Type B pancreatic cell (in vitro differentiated cells): ENCODE results near the gene ZFX. TPM values are rescaled to one million over a fixed set of nuclear protein-coding genes. Genes with fewer than 3 reads are reported as not detected.

Experiments used
- DNase-seq: peaks from one replicate; pipeline ENCODE4 v3.0.0; 2021; ENCODE audit warnings: mixed read lengths; ENCODE audit not compliant: unreplicated experiment; ENCODE audit errors: extremely low spot score
- H3K27ac Mint-ChIP-seq: 2 replicates; pipeline ENCODE4 v1.8.0; 2021; ENCODE audit warnings: mild to moderate bottlenecking, mixed read lengths
- H3K27me3 Mint-ChIP-seq: 2 replicates; pipeline ENCODE4 v1.8.0; 2021; ENCODE audit warnings: mixed read lengths
- H3K36me3 Mint-ChIP-seq: 2 replicates; pipeline ENCODE4 v1.8.0; 2021; ENCODE audit warnings: mixed read lengths
- H3K4me1 Mint-ChIP-seq: one replicate; pipeline ENCODE4 v1.8.0; 2021; ENCODE audit warnings: mixed read lengths; ENCODE audit not compliant: unreplicated experiment
- H3K4me3 Mint-ChIP-seq: 2 replicates; pipeline ENCODE4 v1.8.0; 2021; ENCODE audit warnings: mild to moderate bottlenecking, mixed read lengths
- H3K9me3 Mint-ChIP-seq: 2 replicates; pipeline ENCODE4 v1.8.0; 2021; ENCODE audit warnings: mixed read lengths
- total RNA-seq: library from RNA; stranded (reverse); gene quantifications from 2 replicates; pipeline ENCODE4 v1.2.1, GENCODE V29; 2021; ENCODE audit warnings: low replicate concordance
- TF ChIP-seq, protein P1 (sequence below): fragments of 200-600 bp; sonication (generic); conservative IDR thresholded peaks from 2 replicates; pipeline ENCODE4 v1.5.0; 2021; ENCODE audit warnings: antibody characterized with exemption, mild to moderate bottlenecking

The ZFX gene
- total RNA-seq, 1 donor from 2014 or later: 79.7 TPM

DNA sequence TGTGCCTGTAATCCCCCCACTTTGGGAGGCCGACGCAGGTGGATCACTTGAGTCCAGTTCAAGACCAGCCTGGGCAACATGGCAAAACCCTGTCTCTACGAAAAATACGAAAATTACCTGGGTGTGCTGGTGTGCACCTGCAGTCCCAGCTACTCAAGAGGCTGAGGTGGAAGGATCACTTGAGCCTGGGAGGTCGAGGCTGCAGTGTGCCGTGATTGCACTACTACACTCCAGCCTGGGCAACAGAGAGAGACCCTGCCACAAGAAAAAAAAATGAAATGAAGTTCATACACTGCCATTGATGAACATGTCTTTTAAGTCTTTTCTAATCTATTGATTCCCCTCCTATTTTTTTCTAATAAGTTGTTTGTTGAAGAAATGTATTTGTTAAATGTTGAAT, 5.0 kb upstream of the ZFX start:
- no peak for DNase-seq
- no peaks in the 10 kb centered on the region for H3K36me3 Mint-ChIP-seq
- H3K4me3 Mint-ChIP-seq: no peak overlapping the region
- H3K9me3 Mint-ChIP-seq: no peaks in the 10 kb centered on the region
- TF ChIP-seq, protein P1, sequence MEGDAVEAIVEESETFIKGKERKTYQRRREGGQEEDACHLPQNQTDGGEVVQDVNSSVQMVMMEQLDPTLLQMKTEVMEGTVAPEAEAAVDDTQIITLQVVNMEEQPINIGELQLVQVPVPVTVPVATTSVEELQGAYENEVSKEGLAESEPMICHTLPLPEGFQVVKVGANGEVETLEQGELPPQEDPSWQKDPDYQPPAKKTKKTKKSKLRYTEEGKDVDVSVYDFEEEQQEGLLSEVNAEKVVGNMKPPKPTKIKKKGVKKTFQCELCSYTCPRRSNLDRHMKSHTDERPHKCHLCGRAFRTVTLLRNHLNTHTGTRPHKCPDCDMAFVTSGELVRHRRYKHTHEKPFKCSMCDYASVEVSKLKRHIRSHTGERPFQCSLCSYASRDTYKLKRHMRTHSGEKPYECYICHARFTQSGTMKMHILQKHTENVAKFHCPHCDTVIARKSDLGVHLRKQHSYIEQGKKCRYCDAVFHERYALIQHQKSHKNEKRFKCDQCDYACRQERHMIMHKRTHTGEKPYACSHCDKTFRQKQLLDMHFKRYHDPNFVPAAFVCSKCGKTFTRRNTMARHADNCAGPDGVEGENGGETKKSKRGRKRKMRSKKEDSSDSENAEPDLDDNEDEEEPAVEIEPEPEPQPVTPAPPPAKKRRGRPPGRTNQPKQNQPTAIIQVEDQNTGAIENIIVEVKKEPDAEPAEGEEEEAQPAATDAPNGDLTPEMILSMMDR: no peak
- H3K27ac Mint-ChIP-seq: no peak overlapping the region
- H3K4me1 Mint-ChIP-seq: peaks cover 43% of the 10 kb centered on the region
- no peaks in the 10 kb centered on the region for H3K27me3 Mint-ChIP-seq

DNA sequence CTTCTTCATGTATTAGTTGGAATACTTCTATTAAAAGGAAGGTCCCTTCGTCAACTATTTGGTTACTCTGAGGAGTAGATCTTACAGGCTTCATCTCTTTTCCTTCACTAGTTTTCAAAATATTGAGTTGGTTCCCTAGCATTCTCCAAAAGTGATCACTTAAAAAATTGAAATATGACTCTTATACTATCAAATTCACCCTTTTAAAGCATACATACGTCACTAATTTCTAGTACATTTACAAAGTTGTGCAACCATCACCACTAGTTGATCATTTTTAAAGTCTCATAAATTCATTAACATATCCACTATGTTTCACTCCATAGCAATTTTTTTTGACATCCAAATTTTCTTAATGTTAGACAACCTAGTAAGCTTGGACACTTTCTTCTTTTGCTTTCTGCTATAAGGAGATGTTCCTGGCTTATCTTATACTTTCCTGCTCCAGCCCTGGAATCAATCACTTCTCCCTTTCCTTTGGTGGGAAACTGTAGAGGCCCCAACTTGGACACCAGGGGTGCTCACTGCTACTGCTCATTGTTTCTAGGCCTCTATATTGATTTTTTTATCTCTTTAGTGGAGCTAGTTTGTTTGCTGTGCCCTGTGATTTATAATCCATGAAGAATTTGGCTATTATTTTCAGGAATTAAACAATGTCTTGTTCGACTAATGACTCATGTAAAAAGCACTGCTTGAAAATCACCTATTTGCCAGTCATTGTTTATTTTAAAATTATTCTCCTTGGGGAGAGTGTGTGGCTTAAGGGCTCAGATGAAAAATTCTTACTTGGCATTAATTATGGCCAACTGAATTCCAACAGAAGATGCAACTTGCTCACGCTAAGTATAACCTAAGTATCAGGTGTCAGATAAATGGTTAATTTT, 4.0 kb upstream of the ZFX start:
- Mint-ChIP-seq H3K4me1 (peaks cover 43% of the 10 kb centered on the region), H3K9me3 (no peaks in the 10 kb centered on the region), H3K27ac (peak overlapping the region; percentile 87), H3K27me3 (no peaks in the 10 kb centered on the region), H3K36me3 (no peaks in the 10 kb centered on the region), H3K4me3 (peak overlapping the region; percentile 34)
- no peak for DNase-seq
- TF ChIP-seq, protein P1: peak; percentile 52

DNA sequence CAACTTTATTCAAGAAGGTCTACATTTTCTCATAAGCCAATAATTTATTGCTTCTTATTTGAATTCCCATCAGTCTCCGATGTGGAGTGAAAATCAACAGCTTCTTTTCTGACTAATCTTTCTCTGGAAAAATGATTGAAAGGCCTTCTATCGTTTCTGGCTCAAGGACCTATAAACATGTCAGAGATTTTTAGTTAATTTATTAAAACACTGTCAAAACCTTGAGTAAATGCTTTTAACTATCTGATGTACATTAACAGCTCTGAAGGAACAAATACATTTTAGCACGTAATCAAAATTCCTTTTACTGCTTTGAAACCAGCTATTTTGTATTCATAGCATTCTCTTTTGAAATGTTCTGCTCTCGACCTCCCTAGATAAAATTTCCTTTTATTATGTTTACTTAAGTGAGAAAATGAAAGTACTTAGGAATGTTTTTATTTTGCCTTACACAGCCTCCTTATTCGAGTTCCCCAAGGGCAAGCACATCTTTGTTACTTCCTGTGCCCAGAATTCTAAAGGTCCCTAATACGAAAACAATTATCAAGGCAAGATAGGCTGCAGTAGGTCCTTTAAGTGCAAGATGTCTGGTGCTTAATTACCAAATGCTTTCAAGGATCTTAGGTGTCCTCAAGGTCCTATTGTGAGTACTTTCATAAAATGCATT, 3.1 kb upstream of the ZFX start:
- Mint-ChIP-seq H3K9me3 (no peaks in the 10 kb centered on the region), H3K4me1 (peaks cover 48% of the 10 kb centered on the region), H3K4me3 (peak overlapping the region; percentile 53), H3K36me3 (peaks cover 4% of the 10 kb centered on the region), H3K27me3 (no peaks in the 10 kb centered on the region), H3K27ac (peak overlapping the region; percentile 87)
- DNase-seq: no peak
- TF ChIP-seq, protein P1: no peak

DNA sequence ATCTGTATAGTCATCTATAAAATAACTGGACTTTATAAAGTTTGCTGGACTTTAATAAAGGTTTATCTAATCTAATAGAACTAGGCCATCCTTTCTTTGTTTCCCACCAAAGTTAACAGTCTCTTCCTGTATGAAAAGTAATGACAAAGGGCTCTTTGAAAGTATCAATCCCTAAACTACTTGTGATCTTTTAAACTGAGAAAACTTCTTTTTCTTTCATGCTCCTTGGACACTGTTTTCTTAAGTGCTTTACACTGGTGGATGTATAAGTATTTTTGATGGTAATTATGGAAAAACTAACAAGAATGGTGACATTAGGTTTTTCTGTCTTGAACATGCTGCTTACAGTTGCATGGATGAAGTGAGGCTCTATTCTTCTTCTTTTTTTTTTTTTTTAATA, 2.4 kb upstream of the ZFX start:
- H3K4me3 Mint-ChIP-seq: peak overlapping the region; percentile 69
- H3K4me1 Mint-ChIP-seq: peaks cover 52% of the 10 kb centered on the region
- peaks cover 8% of the 10 kb centered on the region for H3K36me3 Mint-ChIP-seq
- H3K27me3 Mint-ChIP-seq: no peaks in the 10 kb centered on the region
- H3K27ac Mint-ChIP-seq: peak overlapping the region; percentile 87
- TF ChIP-seq, protein P1: no peak
- no peak for DNase-seq
- H3K9me3 Mint-ChIP-seq: no peaks in the 10 kb centered on the region

DNA sequence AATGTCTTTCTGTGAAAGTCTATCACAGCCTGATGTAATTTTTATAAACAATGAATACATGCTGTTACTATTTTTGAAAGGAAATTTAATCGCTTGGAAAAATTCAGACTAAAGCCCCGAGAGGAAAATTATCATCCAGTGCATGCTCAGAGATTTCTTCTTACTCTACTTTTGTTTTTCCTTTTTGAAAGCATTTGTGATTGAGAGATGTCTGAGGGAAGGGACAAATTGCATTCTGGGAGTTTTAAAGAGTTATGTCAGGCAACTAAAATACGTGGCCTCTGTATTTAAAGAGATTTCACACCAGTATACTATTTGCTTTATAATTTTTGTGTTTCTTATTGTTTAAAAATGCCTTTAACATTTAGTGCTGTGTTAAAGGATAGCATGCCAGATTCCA, 1.4 kb upstream of the ZFX start:
- peak overlapping the region; percentile 92 for H3K4me3 Mint-ChIP-seq
- no peaks in the 10 kb centered on the region for H3K9me3 Mint-ChIP-seq
- H3K27ac Mint-ChIP-seq: peak overlapping the region; percentile 99
- peaks cover 10% of the 10 kb centered on the region for H3K36me3 Mint-ChIP-seq
- no peaks in the 10 kb centered on the region for H3K27me3 Mint-ChIP-seq
- TF ChIP-seq, protein P1: no peak
- DNase-seq: no peak
- peaks cover 58% of the 10 kb centered on the region for H3K4me1 Mint-ChIP-seq
